SH-SY5Y (cell line): ENCODE measurements around the gene MRPL51.

ENCODE experiments used
- GATA2 ChIP-seq: IDR thresholded peaks from 2 replicates; pipeline ENCODE4 v1.6.1; 2011; ENCODE audit warnings: mild to moderate bottlenecking, low read depth, low read length
- GATA3 ChIP-seq: IDR thresholded peaks from 2 replicates; pipeline ENCODE4 v1.6.1; 2011; ENCODE audit warnings: low read depth, mild to moderate bottlenecking, low read length, moderate library complexity

DNA sequence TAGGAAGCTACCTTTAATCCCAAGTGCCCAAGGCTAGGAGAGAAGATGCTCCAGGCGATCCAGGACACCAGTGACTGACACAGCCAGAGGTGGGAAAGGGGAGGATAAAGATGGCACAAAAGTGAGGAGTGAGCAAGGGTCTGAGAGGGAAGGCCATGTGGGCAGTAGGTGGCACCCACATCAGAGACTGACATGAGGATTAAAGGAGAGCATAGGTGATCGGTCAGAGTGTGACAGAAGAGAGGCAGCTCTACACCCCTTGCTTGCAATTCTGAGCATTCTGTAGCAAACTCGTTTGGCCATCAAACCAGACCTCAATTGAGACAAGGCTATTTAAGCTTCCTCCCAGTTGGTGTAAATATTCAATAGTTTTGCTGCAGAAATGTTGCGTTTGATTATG lies 49.0 kb downstream of the MRPL51 start:
- TF ChIP-seq GATA3 = no peak
- no peak for TF ChIP-seq GATA2
